Activated CD8-positive, alpha-beta memory T cell treated with anti-CD3 and anti-CD28 coated beads, Interleukin-2, amount 50 U/mL, for 48 hours (primary cell): ENCODE results near the gene CPNE4.

Source experiments
- DNase-seq: peaks from one replicate; pipeline ENCODE4 v3.0.0-alpha.2; 2020

Gene CPNE4

DNA sequence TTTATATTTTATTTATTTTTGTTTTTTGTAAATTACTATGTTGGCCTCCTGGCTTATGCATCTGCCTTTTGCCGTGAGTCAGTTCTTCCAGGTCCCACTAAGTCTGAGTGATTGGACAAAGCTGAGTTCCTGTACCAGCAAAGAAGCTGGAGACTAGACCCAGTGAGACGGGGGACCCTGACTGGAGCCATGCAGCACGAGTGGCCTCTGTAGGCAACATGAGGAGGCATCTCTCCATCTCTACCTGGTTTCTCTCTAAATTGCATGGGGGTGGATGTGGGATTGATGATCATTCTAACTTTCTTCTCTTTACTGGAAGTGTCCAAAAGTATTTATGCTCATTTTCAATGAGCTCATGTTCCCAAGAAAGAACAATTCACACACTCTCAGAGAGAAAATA, 376.7 kb downstream of the CPNE4 start:
- no peak for DNase-seq

DNA sequence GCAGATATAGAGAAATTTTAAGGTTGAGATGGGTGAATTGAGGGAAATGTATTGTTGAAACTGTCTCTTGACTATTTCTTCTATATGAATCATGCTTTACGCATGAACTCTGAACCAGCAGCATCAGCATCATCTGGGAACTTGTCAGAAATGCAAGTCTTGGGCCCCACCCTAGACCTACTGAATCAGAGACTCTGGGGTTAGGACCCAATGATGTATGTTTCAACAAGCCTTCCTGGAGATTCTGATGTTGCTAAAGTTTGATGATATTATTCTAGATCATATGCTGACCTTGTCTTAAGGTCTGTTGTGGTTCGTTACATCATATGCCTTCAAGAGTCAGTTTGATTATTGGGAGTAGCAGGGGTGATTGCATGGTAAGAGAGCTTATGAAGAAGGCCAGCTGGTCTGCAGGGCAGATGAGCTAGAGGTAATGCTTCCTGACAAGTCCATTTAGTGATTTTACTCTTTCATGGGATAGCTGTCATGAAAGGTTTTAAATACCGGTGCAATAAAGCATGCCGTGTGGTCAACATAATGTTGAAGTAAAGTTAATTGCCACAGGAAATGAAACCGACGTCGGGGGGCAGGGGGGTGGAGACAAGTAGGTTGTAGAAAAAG, 379.6 kb downstream of the CPNE4 start:
- no peak for DNase-seq

DNA sequence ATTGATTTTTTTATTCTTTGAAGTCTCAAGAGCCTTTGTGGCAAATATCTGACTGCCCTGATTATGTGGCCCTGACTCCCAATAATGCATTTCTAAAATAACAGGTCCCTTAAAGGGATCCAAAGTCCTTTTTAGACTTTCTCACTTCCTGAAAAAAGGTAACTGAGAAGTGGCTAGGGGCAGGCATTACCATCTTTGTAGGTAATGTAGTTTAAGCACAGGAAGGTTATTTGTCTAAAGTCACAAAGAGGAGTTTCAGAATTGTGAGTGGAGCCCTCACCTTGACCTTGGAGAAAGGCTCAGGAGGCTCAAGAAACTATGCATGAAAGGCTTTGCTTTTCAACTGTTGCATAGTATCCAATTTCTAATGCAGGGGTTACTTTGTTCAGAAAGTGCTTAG, 389.2 kb downstream of the CPNE4 start:
- DNase-seq, result no peak

DNA sequence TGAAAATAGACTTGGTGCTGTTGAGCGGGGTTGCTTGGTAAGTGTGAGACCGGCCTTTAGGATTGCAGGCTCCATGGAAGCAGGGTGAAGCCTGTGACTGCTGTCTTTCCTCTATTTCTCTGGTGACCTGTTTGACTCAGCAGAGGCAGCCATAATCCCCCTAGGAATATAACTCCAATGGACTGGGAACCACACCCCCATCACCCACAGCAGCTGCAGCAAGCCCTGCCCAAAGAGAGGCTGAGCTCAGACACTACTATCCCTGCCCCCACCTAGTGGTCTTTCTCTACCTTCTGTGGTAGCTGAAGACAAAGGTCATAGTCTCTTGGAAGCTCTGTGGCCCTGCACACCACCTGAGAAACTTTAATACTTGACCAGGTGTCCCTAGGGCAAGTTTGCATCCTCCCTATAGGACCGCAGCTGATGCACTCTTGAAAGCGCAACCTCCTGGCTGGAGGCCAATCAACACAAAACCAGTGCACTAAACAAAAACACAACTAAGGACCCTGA, 398.5 kb downstream of the CPNE4 start:
- no peak for DNase-seq

DNA sequence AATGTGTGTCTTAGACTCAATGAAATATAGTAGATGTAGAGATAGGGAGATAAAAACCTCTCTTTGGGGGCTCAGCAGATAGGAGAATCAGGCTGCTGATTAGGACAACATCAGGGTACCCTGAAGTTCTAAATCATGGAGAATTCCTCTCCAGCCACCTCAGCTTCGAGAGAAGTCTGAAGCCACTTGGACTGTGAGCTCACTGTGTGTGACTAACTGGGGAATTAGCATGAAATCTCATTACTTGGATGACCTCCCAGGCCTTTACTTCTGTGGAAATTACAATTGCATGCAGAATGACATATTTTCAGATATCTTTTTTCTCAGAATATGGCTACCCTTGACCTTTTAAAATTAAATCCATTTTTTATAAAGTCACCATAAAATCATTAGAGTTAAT, 404.0 kb downstream of the CPNE4 start:
- DNase-seq, result no peak

DNA sequence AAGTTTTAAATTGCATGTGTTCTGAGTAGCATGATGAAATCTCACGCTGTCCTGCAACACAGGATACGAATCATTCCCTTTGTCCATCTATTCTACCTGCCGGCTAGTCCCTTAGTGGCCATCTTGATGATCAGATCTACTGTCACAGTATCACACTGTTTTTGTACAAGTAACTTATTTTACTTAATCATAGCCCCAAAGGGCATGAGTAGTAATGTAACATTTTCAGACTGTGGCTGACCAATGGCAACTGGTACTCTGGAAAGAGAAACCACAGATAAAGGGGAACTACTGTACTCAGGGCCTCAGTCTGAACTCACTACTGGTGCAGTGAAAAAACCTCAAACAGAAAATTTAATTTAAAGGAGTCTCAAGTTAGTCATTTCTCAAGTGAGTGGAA, 404.7 kb downstream of the CPNE4 start:
- no peak for DNase-seq

DNA sequence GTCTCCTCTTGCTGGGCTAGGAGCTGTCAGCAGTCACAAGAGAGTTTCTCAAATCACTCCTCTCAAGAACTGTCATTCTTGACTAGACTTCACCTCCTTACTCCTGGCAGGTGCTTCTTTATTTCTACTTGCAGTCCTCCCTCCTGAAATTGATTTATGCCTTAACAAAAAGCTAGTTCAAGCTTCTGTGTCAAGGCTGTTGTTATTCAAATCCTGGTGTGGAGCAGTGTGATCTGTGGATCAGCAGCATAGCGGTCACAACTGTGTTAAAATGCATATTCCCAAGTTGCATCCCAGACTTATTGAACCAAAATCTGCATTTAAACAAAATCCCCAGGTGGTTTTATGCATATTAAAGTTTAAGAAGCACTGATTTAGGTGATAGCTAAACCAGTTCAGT, 411.4 kb downstream of the CPNE4 start:
- no peak for DNase-seq

DNA sequence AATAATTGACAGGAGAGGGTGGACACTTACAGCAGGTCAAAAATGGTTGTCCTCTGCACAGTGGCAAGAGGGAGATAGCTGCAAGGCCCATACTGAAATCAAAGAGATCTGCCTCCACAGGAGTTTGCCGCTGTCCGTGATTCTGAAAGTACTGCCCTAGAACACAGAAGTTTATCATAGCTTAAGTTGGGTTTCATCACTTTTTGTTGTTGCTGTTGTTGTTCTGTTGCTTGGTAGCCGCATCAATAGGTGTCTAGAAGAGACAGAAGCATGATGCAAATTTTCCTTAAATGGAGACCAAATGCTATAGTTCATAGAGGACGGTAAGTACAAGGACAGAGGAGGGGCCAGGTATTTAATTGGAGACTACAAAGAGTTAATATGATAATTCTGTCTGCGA, 412.1 kb downstream of the CPNE4 start:
- DNase-seq, result no peak

DNA sequence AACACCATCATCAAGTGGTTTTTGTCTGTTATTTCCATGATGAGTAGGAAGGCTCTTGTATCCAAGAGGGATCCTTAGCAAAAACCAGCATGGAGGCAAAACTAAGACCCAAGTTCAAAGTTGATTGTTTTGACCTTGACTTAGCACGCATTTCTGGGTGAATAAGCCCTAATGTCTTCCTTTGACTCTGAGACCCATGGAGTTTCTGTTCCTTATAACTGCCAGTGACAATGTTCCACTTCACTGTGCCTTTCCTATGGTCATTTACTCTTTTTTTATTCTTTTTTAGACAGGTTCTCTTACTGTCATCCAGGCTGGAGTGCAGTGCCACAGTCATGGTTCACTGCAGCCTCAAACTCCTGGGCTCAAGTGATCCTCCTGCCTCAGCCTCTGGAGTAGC, 413.8 kb downstream of the CPNE4 start:
- no peak for DNase-seq

DNA sequence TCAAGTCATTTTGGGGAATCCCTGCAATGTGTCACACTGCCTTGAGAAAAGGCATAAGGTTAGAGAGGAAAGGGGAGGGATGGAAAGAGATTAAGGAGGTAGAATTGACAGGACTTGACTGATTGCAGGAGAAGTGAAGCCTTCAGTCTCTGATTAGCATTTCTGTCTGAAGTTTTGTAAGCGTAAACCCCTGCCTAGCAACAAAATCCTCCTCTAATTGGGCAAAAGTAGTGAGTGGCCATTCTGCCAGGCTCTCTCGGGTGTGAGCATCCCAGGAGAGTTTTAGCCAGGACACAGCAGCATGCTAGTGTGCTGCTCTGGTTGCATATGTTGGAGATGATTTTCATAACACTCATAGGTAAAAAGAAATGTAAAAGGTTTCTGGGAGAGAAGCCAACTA, 415.0 kb downstream of the CPNE4 start:
- no peak for DNase-seq

DNA sequence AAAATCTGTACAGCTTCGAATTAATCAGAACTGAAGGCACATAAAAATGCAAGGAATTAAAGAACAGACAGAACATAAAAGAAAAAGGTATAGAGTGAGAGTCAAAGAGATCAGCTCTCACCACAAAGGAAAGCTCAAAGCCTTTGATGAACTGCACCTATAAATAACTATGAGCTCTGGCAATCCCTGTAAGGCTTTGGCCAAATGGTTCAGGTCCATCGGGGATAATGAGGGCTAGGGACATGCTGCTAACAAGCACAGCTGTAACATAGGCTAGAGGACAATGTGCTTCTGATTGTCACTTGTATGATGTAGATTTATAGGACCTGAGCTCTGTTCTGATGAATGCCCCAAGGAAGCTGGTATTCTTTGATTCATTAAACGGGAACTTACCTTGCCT, 418.1 kb downstream of the CPNE4 start:
- no peak for DNase-seq

DNA sequence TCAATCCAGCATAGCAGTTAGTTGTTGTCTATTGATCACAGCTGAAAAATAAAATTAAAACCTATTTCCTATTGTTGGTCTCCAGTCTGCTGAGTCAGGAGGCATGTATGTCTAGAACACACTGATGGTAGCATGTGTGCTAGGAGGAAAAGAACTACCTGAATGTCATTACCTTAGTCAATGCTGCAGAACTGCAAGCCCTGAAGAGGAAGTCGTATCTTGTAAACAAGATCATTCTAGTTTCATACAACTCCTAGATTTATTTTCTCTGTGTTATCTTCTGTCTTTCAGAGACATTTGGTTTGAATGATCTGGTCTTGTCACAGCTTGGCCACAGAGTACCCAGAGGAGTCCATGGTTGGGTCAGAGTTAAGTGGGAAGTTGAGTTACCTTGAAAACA, 422.1 kb downstream of the CPNE4 start:
- no peak for DNase-seq

DNA sequence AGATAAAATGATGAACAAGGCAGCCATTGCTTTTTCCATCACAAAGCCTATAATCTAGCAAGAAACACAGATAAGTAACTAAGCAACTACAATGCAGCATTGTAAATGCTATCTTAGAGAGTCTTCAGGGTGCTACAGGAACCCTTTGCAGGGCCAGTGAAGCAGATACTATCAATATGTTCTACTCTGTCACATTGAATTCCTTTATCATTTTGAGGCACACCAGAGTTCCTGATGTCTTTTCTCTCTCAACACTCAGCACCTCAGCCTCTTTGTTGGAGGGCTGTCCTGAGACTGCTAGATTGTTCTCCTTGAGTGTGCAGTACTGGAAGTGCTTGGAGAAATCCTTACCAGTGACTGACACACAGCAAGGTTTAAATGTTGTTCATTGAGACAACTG, 424.6 kb downstream of the CPNE4 start:
- no peak for DNase-seq

DNA sequence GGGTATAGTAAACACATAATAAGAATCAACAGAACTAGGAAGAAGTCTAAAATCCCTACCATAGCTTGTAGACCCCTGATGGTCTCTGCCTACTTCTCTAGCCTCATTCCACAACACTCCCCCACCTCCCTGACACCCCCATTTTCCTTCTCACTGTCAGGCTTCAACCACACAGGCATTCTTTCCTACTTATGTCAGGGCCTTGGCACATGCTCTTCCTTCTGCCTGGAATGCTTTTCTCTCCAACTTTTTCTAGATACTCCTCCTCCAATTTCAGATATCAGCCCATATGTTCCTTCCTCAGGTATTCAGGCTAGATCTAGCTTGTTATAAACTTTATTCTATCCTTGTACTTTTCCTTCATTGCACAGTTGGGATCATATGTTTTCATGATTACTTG, 426.1 kb downstream of the CPNE4 start:
- no peak for DNase-seq

DNA sequence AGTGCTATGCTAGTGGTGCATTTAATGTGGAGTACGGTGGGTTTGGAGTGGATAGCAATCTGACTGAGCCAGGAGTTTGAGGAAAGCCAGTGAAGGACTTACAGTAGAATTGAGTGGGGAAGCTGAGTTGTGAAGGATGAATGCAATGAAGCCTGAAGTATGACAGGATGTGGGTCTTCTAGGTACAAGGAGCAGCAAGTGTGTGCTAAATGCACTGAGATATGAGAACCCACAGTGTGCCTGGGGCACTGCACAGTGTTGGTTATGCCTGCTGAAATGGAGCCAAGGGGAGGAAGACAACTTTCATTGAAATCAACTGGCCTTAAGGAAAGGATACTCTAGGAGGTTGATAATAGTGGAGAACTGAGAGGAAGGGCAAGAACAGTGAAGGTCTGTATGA, 426.5 kb downstream of the CPNE4 start:
- DNase-seq, result no peak

DNA sequence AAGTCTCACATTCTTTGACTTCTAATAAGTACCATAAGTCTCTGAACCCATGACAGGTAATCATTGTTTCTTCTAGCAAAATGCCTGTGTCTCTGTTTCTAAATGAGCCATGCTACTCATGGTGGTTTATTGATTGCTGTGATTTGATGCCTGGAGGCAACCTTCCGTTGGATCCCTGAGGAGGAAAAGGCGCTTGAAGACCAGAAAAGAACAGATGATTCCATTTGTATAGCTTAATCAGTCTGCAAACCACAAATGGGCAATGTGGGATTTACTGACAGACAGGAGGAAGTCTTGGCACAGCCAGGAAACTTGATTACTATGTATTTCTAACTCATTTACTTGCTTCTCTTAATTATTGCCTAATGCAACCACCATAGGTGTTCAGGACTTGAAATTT, 428.9 kb downstream of the CPNE4 start:
- DNase-seq, result no peak

DNA sequence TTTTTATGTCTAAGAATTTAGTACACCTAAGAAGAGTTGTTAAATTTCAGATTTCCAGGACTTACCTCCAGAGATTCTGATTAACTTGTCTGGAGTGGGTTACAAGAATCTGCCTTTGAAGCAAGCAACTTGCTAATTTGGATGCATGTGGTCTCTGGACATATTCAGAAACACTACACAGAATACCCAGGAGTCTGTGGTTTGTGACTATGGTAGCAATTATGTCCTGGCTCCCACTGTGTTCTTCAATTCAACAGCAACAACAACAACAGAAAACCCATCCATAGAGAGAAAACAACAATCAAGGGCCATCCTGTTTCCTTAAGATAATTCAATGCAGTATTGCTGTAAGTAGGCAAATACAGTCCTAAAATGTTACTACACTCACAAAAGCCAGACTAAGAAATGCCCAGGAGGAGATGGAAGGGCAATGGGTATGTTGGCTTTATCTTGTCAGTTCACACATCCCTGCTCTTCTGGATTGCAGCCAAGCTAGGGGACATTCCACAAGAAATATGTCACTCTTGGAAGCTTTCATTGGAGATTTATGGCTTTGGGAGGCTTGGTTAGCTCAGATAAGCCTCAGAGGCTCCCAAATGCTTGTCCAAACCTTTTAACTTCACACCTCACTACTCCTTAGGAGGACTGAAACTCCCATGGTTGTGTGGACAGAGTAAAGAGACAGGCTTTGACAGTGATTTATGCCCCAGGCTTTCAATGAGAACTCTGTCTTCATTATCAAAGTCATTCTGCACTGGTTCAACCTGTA, 432.6 kb downstream of the CPNE4 start:
- DNase-seq, result no peak

DNA sequence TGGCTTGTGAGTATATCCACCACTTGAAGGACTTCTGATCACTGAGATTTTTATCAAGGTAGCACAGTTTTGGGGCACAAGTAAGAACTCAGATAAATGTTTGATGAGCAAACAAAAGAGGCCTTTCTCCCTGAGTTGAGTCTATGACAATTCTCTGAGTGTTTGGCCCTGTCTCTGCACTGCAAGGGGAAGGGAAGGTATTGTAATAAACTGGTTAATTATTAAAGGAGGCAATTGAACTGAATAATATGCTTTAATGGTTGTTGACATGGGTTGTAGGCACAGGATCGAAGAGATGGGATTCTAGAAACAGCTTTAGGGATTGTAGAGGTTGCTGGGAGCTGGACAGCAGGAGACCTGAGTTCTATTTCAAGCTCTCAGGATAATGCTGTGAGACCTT, 437.0 kb downstream of the CPNE4 start:
- DNase-seq, result no peak

DNA sequence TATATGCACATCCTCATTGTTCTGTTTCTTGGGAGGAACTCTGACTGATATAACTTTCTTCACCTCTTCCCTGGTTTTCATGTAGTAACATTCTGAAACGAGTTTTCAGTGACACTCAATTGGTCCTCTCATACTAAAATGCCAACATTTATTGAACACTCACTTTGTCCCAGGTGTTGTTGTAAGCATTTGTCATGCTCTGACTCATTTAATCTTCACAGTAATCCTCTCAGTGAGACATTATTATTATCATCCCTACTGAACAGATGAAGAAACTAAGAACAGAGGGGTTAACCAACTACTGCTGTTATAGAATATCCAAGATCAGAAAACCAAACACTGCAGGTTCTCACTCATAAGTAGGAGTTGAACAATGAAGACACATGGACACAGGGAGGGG, 437.9 kb downstream of the CPNE4 start:
- no peak for DNase-seq

DNA sequence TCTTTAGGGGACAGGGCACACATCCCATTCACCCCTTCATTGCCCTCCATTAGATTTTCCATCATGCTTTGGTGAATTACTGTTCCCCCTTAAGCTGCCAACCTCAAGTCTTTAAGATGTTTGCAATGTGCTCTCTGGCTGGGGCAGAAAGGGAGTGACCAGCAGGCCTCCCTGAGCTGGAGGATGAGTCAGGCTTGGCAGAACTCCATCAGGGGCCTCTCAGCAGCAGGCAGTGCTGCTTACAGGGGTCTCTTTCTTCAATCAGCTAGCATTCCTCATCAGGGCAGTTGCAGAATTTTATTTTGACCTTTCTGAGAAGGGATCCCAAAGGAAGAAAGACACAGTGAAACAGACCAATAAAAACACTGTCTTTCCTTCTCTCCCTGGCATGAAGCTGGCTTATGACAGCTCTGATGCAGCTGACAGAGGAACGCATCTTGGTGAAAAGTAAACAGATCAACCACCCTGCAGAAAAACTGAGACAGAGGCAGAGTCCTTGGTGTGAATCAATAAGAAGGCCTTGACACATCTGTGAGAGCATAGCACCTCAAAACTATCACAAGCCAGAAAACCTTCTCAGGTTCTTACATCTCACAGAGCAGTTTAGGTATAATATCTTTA, 443.3 kb downstream of the CPNE4 start:
- no peak for DNase-seq

DNA sequence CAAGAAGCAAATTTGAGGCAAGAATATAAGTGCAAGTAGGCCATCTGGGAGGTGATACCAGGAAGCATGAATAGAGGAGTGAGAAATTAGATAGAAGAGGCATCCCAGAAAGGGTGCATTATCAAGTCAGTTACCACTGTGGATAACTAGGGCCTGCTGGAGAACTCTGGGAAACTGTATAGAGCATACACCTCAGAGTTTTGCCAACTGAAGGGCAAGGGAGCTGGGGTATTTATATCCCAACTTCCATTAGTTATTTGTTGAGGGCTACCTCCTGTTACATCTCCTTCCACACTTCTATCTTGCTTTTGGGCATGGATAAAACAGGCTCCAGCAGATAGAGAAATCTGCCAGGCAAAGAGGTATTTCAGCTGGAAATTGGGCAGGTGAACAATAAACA, 448.5 kb downstream of the CPNE4 start:
- DNase-seq, result no peak

DNA sequence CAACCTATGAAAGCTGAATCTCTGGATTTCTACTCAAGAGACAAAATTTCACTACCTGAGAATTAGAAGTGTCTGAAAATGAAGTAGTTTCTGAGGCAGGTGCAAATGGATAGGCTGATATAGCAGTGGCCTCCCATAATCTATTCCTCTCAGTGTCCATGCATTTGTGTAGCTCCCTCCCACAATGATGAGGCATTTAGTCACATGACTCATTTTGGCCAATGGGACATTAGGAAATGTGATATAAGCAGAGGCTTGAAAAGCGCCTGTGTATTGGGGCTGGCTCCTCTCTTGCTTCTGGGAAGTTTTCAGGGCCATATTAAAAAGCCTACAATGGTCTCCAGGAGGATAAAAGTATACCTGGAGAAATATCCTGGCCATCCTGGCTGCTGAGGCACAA, 452.4 kb downstream of the CPNE4 start:
- no peak for DNase-seq

DNA sequence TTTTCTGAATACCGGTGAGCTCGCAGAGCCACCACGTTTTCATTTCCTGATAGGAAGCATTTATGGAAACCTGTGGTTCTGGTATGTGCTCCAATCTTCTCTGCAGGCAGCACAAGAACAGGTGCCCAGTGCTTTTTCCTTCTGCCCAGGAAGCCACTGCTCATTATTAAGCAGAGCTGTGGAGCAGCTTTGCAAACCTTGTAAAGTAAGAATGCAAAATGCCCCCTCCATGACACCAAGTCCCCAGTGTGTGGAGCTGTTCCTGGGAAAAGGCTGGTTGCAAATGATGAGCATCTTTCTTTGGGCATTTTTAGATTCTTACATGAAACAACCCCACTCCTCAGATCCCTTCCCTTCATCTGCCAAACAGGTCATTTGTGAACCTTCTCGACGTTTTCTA, 466.4 kb downstream of the CPNE4 start:
- DNase-seq, result no peak

DNA sequence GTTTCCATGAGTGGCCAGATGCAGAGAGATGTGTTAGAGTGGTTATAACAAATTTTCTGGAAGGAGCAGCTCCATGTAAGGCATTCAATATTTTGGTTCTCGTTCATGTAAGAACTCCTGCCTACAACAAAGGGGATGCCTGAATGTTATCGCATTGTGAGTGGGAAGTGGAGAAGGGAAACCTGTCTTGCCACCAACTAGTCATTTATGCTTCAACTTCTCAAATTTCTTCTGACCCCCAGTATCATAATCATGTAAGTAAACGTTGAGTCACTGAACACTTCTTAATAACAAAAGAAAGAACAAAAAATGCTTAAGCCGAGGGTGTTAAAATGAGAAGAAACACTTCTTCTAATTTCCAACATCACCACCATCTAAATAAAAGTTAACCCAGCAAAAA, 470.0 kb downstream of the CPNE4 start:
- no peak for DNase-seq
